NCI-H1930 (cell line): ENCODE measurements around the gene CCDC71L.
"Not testable (repeated sequence)": the region's sequence is repeated elsewhere in the genome, so short reads cannot be mapped to it uniquely, and the experiment has no call there.

ENCODE experiments used
- DNase-seq, 2 experiments: peaks; one replicate each; lab custom pipeline; 2025; lab: John Stamatoyannopoulos, UW

Gene CCDC71L

DNA sequence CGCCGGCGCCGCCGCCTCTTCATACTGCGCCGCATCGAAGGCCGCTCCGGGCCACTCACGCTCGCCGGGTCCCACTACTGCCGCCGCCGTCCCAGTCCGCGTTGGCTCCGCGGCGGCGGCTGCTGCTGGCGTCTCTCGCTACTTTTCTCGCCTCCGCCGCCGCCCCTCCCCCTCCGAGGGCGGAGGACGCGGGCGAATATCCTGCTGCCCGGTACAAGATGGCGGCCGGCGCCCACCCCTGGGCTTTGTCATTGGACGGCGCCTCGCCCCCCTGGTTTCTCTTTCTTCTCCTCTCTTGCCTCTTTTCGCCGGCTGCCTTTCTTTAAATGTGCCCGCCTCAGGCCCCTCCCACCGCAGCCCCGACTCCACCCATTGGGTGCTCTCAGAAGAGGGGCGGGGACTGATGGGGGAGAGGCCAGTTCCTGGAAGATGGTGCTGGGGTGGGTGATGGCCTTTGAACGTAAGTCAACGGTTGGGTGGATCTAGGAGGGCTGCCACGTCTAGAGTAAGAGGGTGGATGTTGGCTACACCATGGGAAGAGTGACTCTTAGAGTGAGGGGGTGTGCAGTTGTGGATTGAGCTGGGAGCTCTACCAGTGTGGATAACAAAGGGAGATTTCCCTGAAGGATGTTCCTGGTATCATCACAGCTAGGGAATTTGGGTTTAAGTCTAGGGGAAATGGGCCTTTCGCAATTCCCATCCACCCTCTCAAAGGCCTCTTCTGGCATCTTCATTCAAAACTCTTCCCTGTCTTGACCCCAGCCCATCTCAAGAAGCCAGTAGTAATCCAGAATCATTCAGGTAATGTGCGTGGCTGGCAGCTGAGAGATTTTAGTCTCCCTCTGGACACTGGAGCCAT is at the start of gene CCDC71L:
TSS of gene CCDC71L (minus strand) at position 297 of the 859 bp plus-strand sequence. CDS start at position 35, 262 bp downstream.
- peak; percentile 96 to 97 for DNase-seq

DNA sequence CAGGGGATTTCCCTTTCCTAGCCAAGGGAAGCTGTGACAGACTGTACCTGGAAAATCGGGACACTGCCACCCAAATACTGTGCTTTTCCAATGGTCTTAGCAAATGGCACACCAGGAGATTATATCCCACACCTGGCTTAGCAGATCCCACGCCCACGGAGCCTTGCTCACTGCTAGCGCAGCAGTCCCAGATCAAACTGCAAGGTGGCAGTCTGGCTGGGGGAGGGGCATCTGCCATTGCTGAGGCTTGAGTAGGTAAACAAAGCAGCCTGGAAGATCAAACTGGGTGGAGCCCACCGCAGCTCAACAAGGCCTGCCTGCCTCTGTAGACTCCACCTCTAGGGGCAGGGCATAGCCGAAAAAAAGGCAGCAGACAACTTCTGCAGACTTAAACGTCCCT is 48.6 kb upstream of the CCDC71L start:
- DNase-seq = not testable (repeated sequence)

DNA sequence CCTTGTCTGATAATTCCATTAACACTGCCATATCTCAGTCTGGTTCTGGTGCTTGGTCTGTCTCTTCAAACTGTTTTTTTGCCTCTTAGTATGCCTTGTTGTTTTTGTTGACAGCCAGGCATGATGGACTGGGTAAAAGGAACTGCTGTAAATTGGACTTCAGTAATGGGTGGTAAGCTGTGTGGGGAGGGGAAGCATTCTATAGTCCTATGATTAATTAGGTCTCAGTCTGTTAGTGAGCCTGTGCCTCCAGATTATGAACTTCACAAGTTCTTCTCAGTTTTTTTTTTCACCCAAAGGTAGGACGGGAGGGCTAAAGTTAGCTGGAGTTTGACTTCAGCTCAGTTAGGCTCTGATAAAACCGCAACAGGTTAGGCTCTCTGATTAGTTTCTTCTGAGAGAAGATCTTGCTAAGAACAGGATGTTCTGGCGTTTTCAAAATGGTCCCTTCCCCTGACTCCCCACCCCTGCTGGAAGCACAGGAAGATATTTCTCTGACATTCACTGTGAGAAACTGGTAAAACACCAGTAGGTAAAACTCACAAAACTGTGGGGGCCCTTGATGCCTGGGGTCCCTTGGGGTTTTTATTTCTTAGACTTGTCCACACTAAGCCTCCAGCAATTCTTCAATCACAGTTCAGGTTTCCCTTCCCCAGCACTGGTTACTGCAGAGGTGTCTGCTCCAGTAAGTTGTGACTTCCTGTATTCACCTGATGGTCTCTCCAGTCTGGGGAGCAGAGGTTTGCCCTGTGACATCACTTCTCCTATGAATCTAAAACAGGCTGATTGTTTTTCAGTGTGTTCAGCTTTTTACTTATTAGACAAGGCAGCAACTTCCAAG is 43.3 kb upstream of the CCDC71L start:
- DNase-seq = no peak

DNA sequence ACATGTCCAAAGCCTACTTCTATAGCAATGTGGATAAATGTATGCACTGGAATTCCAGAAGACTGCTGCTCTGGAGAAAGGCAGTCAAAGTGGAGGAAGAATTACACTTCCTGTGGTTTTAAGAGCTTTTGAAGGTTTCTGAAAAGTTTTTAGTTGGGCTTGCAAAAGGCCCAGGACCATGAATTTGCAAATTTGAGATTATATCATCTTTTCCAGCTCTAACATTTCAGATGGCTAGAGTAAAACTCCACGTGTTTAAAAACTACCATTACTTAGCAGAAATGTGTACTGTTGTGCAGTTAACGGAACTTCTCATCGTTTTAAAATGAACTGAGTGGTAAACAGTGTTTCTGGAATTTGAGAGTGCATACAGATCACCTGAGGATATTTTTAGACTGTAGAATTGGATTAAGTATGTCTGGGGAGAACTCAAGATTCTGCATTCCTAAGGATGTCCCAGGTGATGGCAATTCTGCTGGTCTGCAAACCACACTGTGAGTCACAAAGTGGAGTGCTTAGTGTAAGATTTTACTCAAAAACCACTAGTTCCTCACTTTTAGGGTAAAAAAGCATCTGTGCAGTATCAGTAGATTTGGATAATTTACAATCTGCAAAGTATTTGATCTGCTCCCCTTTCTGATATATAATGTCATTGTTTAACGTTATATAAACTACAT is 32.9 kb upstream of the CCDC71L start:
- no peak for DNase-seq

DNA sequence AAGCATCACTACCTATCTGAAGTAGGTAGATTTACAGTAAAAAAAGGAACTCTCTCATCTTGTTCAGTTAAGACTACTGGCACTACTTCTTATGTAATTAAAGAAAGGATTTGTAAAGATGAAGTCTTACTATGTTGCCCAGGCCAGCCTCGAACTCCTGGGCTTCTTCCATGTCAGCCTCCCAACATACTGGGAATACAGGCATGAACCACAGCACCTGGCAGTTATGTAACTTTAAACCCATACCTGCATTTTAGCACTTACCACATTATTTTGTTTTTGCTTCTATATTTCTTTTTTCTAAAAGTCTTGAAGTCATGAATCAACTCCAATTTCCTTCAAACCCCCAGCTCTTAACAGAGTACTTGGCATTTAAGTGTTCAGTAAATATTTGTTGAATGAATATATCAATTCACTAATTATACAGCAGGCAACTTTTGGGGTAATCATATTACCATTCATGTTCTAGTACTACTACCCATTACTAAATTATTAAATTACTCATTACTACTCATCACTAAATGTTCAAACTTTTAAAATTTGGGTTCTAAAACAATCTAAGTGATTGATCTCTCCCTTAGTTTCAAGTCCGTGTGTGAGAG is 31.6 kb upstream of the CCDC71L start:
- DNase-seq = no peak

DNA sequence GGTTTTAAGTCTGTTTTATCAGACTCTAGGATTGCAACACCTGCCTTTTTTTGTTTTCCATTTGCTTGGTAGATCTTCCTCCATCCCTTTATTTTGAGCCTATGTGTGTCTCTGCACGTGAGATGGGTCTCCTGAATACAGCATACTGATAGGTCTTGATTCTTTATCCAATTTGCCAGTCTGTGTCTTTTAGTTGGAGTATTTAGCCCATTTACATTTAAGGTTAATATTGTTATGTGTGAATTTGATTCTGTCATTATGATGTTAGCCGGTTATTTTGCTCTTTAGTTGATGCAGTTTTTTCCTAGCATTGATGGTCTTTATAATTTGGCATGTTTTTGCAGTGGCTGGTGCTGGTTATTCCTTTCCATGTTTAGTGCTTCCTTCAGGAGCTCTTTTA is 27.2 kb upstream of the CCDC71L start:
- not testable (repeated sequence) for DNase-seq

DNA sequence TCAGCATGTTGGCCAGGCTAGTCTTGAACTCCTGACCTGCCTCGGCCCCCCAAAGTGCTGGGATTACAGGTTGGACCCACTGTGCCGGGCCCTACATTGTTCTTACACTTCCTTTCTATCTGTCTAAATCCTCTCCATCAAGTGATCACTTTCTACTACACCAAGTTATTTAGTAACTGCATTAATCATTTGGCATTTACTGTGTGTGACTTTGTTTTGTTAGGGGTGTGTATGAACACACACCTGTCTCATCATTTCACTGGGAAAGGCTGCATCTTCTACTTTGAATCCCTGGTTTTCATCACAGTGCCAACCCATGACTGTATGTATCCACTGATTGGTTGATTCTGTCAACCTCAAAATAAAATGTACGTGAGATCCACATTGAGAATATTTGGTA is 23.0 kb upstream of the CCDC71L start:
- no peak for DNase-seq

DNA sequence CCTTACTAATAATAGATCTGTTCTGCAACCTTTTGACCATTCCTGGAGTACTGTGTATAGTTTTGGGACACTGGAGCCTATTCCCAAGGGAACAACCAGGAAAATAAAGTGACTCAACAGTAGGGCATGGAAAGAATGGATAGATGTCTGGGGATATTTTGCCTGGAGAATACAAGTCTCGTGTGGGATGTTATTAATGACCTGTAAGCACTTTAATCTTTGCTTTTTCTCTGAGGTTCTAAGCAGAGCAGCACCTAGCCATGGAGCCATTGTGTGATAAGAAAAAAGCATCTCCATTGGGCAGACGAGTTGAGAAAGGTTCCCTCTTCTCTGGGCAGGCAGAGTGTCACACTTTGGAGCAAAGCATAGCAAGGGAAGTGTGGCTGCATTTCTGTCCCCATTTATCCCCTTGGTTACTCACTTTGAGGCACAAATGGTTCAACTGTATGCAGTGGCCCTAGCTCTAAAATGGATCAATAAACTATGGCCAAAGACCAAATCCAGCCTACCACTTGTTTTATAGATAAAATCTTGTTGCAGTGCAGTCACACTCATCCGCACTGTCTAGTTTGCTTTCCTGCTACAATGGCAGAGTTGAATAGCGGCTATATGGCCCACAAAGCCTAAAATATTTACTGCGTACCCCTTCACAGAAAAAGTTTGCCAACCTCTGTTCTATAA is 21.0 kb upstream of the CCDC71L start:
- no peak for DNase-seq

DNA sequence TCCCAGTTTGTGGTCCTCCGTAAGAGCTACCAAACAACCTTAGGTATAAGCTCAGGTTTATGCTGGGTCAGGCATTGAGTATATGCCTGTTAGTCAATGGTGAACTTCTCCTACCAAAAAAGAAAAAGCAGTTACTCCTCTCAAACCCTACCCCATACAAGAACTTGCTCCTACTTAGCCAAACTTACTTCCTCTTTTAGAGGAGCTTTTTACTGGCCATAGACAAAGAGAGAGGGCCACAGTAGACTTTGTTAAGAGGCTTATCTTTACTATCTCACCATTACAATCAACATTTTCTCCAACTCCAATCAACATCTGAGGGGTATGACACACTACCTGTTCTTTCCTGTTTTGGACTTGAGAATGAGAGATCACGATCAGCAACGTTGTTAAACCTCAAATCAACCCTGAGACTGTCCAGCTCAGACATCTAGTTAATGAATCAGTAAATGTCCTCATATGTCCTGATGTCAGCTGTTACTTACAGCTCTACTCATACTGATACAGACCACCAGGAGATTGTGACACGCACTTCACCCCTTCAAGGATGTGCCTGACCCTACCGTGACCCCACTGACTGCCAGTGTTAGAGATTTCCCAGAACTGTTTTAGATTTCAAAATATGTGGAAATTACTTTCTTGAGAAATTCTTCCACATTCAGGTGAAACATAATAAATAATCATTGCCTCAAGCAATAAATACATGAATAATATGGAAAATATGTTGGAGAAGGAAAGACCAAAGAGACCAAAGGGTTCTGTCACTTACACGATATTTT is 18.4 kb upstream of the CCDC71L start:
- DNase-seq = no peak

DNA sequence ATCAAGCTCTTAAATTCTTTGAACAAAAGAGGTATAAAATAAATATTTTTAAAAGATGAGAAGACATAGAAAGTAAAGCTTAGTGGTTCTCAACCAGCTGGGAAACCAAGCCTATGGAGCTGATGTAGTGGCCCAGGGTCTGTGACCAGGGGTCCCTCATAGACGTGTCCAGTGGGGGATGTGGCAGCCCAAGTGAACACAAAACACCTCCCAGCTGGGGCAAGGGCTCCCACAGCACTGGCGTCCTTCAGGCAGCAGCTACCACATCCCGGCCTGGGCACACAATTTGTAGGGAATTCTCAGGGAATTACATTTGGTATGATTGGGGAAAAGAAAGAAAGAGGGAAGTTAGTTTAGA is 17.8 kb upstream of the CCDC71L start:
- DNase-seq = no peak

DNA sequence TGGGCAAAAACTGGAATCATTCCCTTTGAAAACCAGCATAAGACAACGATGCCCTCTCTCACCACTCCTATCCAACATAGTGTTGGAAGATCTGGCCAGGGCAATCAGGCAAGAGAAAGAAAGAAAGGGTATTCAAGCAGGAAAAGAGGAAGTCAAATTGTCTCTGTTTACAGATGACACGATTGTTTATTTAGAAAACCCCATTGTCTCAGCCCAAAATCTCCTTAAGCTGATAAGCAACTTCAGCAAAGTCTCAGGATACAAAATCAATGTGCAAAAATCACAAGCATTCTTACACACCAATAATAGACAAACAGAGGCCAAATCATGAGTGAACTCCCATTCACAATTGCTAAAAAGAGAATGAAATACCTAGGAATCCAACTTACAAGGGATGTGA is 15.5 kb upstream of the CCDC71L start:
- DNase-seq = not testable (repeated sequence)

DNA sequence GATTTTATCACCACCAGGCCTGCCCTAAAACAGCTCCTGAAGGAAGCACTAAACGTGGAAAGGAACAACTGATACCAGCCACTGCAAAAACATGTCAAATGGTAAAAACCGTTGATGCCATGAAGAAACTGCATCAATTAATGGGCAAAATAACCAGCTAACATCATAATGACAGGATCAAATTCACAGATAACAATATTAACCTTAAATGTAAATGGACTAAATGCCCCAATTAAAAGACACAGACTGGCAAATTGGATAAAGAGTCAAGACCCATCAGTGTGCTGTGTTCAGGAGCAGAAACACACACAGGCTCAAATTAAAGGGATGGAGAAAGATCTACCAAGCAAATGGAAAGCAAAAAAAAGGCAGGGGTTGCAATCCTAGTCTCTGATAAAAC is 12.7 kb upstream of the CCDC71L start:
- not testable (repeated sequence) for DNase-seq

DNA sequence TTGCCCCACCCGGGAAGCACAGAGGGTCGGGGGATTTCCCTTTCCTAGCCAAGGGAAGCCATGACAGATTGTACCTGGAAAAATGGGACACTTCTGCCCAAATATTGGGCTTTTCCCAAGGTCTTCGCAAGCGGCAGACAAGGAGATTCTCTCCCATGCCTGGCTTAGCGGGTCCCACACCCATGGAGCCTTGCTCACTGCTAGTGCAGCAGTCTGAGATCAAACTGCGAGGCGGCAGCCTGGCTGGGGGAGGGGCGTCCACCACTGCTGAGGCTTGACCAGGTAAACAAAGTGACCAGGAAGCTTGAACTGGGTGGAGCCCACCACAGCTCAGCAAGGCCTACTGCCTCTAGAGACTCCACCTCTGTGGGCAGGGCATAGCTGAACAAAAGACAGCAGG is 11.0 kb upstream of the CCDC71L start:
- DNase-seq = not testable (repeated sequence)

DNA sequence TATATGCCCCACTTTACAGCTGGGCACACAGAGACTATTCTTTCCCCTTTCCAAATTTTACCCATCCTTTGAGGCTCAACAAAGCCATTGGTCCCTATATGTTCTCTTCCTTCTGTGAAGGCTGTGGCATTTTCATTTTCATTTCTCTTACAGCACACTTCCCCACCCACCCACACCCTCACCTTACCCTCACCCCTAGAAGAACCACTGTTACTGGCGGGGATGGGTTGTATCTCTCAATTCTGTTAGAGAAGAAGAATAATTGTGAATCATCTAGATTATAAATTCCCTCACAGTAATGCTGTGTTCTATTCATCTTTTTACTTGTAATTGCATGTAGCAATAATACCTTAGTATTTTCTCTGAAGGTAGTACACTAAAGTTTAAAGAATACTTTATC is 10.2 kb upstream of the CCDC71L start:
- no peak for DNase-seq

DNA sequence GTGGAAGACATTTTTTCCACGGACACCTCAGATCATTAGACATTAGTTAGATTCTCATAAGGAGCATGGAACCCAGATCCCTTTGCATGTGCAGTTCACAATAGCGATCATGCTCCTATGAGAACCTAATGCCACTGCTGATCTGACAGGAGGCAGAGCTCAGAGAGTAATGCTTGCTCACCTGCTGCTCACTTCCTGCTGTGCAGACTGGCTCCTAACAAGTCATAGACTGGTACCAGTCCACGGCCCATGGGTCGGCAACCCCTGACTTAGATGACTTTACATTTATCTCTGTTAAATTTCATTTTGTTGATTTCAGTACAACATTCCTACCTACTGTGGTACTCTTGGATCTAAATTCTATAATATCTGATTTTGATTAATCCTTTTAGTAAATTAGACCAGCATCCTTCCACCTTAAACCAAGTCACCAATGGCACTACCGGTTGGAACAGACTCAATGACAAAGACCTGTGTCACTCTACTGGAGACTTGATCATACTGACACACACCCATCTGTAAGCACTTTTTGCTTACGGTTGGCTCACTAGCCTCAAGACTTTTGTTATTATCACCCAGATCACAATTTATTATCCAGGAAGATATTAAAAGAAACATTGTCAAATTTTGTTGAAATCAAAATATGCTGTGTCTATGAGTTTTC is 8.0 kb upstream of the CCDC71L start:
- no peak for DNase-seq

DNA sequence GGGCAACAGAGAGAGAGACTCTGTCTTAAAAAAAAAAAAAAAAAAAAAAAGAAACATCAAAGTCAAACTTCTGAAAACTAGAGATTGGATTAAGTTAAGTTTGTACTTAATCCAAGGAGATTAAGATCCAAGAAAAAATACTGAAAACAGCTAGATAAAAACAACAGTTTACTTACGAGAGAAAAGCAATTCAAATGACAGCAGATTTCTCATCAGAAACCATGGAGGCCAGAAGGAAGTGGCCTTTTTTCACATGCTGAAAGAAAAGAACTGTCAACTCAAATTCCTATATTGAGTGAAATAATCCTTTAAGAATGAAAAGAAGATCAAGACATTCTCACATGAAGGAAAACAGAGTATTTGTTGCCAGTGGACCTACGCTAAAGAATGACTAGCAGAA is 5.4 kb upstream of the CCDC71L start:
- DNase-seq = no peak

DNA sequence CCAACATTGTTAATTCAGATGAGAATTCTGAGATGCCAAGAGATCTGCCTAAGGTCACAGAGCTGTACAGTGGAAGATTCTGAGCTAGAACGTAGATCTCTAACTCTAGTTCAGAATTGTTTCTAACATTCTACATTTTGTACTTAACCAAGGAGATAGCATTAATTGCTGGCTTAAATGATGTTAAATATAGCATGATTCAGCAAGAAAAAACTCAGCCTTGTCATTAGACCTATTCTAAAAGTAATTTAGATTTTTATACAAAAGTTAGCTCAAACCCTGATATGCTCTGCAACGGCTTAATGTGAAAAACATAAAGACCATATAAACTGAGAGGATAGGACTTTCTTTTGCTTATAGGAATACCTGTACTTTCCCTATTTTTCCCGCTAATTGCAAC is 3.4 kb upstream of the CCDC71L start:
- no peak for DNase-seq

DNA sequence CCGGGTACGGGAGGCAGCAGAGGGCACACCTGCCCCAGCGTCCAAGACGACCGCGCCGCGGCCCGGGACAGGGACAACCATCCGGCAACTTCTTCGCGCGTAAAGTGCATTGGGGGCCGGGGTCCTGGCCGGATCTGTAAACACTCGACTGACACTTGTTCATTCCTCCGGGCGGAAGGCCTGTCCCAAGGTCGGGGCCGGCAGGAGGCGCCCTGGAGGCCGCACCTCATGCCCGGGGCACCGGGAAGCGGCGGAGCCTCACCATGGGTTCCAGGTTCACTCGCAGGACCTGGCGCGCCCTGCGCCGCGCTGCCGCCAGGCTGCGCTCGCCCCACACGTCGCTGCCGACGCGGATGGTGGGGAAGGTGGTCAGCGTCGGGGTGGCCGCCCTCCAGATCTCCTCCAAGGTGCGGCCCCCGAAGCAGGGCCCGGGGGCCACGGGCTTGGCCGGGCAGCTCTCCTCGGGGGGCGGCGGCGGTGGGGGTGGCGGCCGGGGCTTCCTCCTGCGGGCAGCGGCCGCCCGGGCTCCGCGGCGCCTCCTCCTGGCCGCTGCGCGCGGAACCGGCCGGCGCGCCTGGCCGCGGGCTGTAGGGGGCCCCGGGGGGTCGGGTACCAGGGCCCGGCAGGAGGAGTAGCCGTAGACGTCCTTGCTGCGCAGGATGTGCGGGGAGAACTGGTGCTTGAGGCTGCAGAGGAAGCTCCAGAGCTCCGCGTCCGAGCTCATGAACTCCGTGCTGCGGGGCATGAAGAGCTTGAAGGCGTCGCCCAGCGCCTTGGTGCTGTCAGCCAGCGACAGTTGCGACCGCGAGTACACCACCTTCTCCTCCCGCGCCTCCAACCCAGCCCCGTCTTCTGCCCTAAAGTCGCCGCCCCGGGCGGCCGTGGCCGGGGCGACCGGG is 746 bp downstream of the CCDC71L start:
- peak; percentile 49 to 65 for DNase-seq
